Tibial artery (tissue), 4 donors: ENCODE results near the gene ULK3.
A peak's percentile ranks its signal among the peaks of the same experiment; 100 is the strongest.

Experiments used
- DNase-seq, 2 donors: peaks; one replicate each; pipeline ENCODE4 v3.0.0-alpha.2; 2019
- H3K27ac ChIP-seq, 2 donors: fragments of 200-600 bp; sonication (generic) in 1 of 2; 1 replicate in 1 of 2; 2 replicates in 1 of 2; pipeline ENCODE4 v1.5.1; 2018 to 2019; ENCODE audit warnings: mild to moderate bottlenecking in 1 of 2
- H3K27me3 ChIP-seq, 2 donors: fragments of 200-600 bp; sonication (generic) in 1 of 2; one replicate each; pipeline versions ENCODE4 v1.5.1 to v1.6.0; 2016 to 2019
- H3K36me3 ChIP-seq, 3 donors: fragments of 200-600 bp; sonication (generic) in 2 of 3; one replicate each; pipeline ENCODE4 v1.5.1; 2016 to 2019; ENCODE audit warnings: mild to moderate bottlenecking in 2 of 3
- H3K4me1 ChIP-seq, 4 donors: fragments of 200-600 bp; sonication (generic) in 2 of 4; 1 replicate in 3 of 4; 2 replicates in 1 of 4; pipeline ENCODE4 v1.5.1; 2016 to 2019
- H3K4me3 ChIP-seq, 2 donors: fragments of 200-600 bp; sonication (generic) in 1 of 2; 1 replicate in 1 of 2; 2 replicates in 1 of 2; pipeline ENCODE4 v1.5.1; 2018 to 2019; ENCODE audit warnings: mild to moderate bottlenecking in 2 of 2
- H3K9me3 ChIP-seq, 3 donors: fragments of 200-600 bp; sonication (generic) in 1 of 3; one replicate each; pipeline ENCODE4 v1.5.1; 2016 to 2019
- intact Hi-C: fragments of 100-400 bp; cut with DNase I; formaldehyde crosslinking; loops from one replicate; pipeline ENCODE4 v1.15.0; 2023; ENCODE audit warnings: low total_unique reads
- TF ChIP-seq, protein P1 (sequence below), 2 experiments: fragments of 200-600 bp in 1 of 2; fragments of 450-650 bp in 1 of 2; IDR thresholded peaks; one replicate each; pipeline ENCODE4 v1.5.1; 2017 to 2019; ENCODE audit warnings: antibody characterized with exemption in 2 of 2, mild to moderate bottlenecking in 1 of 2, moderate library complexity in 1 of 2

Gene ULK3, protein sequence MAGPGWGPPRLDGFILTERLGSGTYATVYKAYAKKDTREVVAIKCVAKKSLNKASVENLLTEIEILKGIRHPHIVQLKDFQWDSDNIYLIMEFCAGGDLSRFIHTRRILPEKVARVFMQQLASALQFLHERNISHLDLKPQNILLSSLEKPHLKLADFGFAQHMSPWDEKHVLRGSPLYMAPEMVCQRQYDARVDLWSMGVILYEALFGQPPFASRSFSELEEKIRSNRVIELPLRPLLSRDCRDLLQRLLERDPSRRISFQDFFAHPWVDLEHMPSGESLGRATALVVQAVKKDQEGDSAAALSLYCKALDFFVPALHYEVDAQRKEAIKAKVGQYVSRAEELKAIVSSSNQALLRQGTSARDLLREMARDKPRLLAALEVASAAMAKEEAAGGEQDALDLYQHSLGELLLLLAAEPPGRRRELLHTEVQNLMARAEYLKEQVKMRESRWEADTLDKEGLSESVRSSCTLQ

DNA sequence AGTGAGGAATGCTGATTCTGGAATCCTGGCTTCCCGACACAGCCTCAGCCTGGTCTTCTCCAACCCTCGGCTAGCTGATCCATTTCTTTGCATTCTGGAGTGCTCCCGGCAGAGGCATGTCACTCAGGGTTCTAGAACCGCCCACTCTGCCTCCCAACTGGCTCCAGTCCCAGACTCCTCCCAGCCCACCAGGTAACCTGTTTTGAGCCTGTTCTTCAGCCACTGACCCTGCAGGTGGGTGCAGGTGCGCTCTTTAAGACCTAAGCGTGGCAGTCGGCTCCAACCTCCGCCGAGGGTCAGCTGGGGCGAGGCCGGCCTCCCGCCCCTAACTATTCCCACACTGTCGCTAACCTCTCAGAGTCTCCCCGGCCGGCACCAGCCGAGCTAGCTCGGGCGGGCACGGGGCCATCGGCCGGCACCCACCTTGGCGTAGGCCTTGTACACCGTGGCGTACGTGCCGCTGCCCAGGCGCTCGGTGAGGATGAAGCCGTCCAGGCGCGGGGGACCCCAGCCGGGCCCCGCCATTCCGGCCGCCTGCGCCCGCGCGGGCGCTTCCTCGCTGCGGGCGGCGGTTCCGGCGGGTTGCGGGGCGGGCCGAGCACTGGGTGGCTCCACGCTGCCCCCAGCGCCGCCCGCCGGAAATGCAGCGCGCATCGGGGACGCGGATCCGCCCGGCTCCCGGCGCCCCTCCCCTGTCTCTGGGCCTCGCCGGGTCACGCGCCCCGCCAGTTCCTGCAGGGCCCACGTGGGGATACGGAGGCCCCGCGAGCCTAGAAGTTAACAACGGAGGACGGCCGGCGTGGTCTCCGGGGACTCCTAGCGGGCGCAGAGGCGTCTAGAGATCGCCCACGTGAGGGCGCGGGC, at the start of gene ULK3:
Gene ULK3 (minus strand): TSS at position 576 of the 864 bp plus-strand sequence. CDS start 51 bp downstream, at position 525.
- peaks cover 4 to 52% (median 30%) of the 10 kb centered on the region in 3 donors for H3K36me3 ChIP-seq
- peaks cover 0 to 28% (median 19%) of the 10 kb centered on the region in 4 donors for H3K4me1 ChIP-seq
- no peaks in the 10 kb centered on the region for H3K27me3 ChIP-seq
- intact Hi-C loops = no loop called here
- peak within 1 kb of the TSS; percentile 89 to 96 for H3K27ac ChIP-seq
- TF ChIP-seq, protein P1, sequence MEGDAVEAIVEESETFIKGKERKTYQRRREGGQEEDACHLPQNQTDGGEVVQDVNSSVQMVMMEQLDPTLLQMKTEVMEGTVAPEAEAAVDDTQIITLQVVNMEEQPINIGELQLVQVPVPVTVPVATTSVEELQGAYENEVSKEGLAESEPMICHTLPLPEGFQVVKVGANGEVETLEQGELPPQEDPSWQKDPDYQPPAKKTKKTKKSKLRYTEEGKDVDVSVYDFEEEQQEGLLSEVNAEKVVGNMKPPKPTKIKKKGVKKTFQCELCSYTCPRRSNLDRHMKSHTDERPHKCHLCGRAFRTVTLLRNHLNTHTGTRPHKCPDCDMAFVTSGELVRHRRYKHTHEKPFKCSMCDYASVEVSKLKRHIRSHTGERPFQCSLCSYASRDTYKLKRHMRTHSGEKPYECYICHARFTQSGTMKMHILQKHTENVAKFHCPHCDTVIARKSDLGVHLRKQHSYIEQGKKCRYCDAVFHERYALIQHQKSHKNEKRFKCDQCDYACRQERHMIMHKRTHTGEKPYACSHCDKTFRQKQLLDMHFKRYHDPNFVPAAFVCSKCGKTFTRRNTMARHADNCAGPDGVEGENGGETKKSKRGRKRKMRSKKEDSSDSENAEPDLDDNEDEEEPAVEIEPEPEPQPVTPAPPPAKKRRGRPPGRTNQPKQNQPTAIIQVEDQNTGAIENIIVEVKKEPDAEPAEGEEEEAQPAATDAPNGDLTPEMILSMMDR (IDR thresholded peaks at IDR 0.05) = peak; percentile 72 to 93
- H3K4me3 ChIP-seq = peak within 1 kb of the TSS; percentile 89 to 99
- H3K9me3 ChIP-seq = no peaks in the 10 kb centered on the region
- DNase-seq = peak; percentile 91 to 95

DNA sequence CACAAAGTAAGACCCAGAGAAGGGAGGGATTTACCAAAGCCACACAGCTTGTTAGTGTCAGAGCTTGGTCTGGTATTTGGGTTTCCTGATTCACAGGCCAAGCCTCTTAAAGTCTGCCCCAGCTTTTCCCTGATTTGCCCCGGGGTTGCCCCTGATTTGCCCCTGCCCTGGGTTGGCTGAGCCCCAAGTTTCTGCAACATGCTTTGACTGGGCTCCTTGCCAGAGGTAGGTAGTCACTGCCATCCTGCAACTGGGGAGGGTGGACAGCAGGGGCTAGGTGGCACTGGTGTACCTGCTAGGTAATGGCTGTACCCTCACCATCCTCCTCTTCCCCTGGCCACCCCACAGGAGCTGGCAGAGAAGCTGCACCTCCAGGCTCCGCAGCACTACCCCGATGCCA, 49.4 kb upstream of the ULK3 start:
- intact Hi-C loops = loop anchor here (10.0 kb wide), 1 partner anchor 52 kb away; no protein-coding TSS in a partner anchor
- Histone ChIP-seq H3K4me3 (no peak overlapping the region), H3K27ac (no peak overlapping the region), H3K36me3 (peaks cover 0 to 33% (median 13%) of the 10 kb centered on the region in 3 donors), H3K9me3 (no peaks in the 10 kb centered on the region), H3K27me3 (no peaks in the 10 kb centered on the region), H3K4me1 (peaks cover 0 to 19% (median 16%) of the 10 kb centered on the region in 4 donors)
- DNase-seq = no peak
- TF ChIP-seq, protein P1 (IDR thresholded peaks at IDR 0.05) = no peak

DNA sequence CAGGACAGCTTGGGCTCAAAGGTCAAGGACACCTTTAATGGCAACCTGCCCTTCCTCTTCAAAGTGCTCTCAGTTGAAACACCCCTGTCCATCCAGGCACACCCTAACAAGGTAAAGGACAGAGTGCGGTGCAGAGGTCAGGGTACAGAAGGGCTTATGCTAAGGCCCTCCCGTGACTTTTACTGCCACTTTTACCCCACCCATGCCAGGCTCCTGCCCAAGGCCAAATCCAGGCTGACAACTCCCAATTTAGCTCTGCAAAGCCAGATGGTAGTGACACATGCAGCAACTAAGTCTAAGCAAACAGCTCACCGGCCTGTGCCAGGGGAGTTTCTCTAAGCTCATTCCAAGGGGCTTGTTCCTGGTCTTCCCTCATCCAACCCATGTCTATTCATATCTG, 48.5 kb upstream of the ULK3 start:
- DNase-seq = no peak
- no peak overlapping the region for H3K4me3 ChIP-seq
- H3K27ac ChIP-seq = no peak overlapping the region
- no peaks in the 10 kb centered on the region for H3K9me3 ChIP-seq
- intact Hi-C loops = loop anchor here (10.0 kb wide), 1 partner anchor 53 kb away; no protein-coding TSS in a partner anchor
- H3K27me3 ChIP-seq = no peaks in the 10 kb centered on the region
- TF ChIP-seq, protein P1 (IDR thresholded peaks at IDR 0.05) = no peak
- H3K36me3 ChIP-seq = peaks cover 0 to 28% (median 13%) of the 10 kb centered on the region in 3 donors
- H3K4me1 ChIP-seq = peaks cover 0 to 19% (median 16%) of the 10 kb centered on the region in 4 donors

DNA sequence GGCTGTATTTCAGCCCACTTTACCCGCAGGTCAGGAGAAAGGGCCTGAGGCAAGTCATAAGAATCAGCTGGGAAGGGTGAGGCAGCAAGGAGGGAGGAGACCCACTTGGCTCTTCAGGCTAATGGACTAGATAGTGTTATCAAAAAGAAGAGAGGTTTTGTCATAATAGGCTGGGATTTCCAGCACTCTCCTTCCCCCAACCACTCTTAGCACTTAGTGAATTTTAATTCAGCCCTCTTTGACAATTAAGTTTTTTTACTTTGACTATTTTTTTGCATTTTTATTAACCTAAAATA, 47.7 kb upstream of the ULK3 start:
- H3K4me1 ChIP-seq = peaks cover 0 to 19% (median 16%) of the 10 kb centered on the region in 4 donors
- TF ChIP-seq, protein P1 (IDR thresholded peaks at IDR 0.05) = no peak
- no peaks in the 10 kb centered on the region for H3K9me3 ChIP-seq
- H3K27me3 ChIP-seq = no peaks in the 10 kb centered on the region
- H3K27ac ChIP-seq = peak overlapping the region; percentile 91 to 92
- H3K4me3 ChIP-seq = peak overlapping the region; percentile 85 to 99
- H3K36me3 ChIP-seq = peaks cover 0 to 21% (median 13%) of the 10 kb centered on the region in 3 donors
- no peak for DNase-seq
- intact Hi-C loops = loop anchor here (10.0 kb wide), 1 partner anchor 54 kb away; no protein-coding TSS in a partner anchor

DNA sequence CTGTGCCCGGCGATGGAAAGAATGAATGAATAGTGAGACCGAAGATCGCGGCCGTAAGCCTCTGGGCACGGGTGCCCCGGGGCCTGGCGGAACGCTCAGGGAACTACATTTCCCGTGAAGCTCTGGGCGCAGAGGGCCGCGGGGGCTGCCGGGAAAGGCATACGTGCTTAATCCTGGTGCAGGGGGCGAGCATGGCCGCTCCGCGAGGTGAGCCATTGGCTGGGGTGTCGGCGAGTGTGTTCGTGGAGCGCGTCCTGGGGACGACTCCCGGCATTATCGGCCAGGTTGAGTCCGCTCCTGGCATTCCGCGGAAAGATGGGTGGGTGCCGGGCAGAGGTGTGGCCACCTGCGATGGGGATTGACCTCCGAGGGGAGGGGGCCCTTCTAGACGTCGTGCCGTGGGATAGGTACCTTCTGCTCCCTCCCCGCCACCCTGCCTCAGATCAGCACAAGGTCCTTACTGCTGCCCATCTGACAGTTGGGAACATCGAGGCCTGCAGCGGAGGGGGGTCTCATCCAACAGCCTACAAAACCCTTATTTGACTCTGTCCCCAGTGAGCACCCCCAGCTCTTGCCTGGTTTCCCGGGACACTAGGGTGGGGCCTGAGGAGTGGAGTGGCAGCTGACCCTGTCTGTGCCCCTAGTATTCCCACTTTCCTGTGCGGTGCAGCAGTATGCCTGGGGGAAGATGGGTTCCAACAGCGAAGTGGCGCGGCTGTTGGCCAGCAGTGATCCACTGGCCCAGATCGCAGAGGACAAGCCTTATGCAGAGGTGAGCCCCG, 47.1 kb upstream of the ULK3 start, which contains the start of gene MPI:
Gene MPI (plus strand): TSS at position 160 of the 782 bp plus-strand sequence. CDS start 32 bp downstream, at position 192.
- peaks cover 0 to 19% (median 16%) of the 10 kb centered on the region in 4 donors for H3K4me1 ChIP-seq
- peaks cover 0 to 16% (median 13%) of the 10 kb centered on the region in 3 donors for H3K36me3 ChIP-seq
- H3K4me3 ChIP-seq = peak within 1 kb of the TSS; percentile 85 to 99
- peak; percentile 85 to 90 for DNase-seq
- intact Hi-C loops = loop anchor here (10.0 kb wide), 1 partner anchor 55 kb away; no protein-coding TSS in a partner anchor
- peak within 1 kb of the TSS; percentile 91 to 92 for H3K27ac ChIP-seq
- no peaks in the 10 kb centered on the region for H3K27me3 ChIP-seq
- no peaks in the 10 kb centered on the region for H3K9me3 ChIP-seq
- TF ChIP-seq, protein P1 (IDR thresholded peaks at IDR 0.05) = peak; percentile 27 to 62
